HepG2 (cell line): ENCODE data around the gene ZCCHC4. TPM values are rescaled to one million over a fixed set of nuclear protein-coding genes. Genes with fewer than 3 reads are reported as not detected.
A peak's percentile ranks its signal among the peaks of the same experiment; 100 is the strongest.

ENCODE experiments used
- BCL3 ChIP-seq: sonication (generic); formaldehyde crosslinking; IDR thresholded peaks from 2 replicates; pipeline ENCODE4 v1.5.1; 2020; ENCODE audit warnings: mild to moderate bottlenecking, missing genetic modification reagents, moderate library complexity
- E2F1 ChIP-seq: sonication (generic); formaldehyde crosslinking; IDR thresholded peaks from 2 replicates; pipeline ENCODE4 v1.5.0; 2020; ENCODE audit warnings: missing genetic modification reagents
- EHMT2 ChIP-seq: fragments of 200-600 bp; sonication (generic); IDR thresholded peaks from 2 replicates; pipeline ENCODE4 v1.7.0; 2017; ENCODE audit warnings: antibody characterized with exemption, low read depth, low read length, borderline replicate concordance
- EP300 ChIP-seq, 3 experiments: sonication (generic) in 1 of 3; formaldehyde crosslinking in 1 of 3; IDR thresholded peaks; 2 replicates each; pipeline versions ENCODE4 v1.5.1 to v1.6.1; 2011 to 2020; ENCODE audit warnings: low read depth in 2 of 3, low read length in 2 of 3, borderline replicate concordance in 1 of 3, improper control_type of control experiment in 1 of 3, mild to moderate bottlenecking in 1 of 3, missing genetic modification reagents in 1 of 3, moderate library complexity in 1 of 3
- ETS1 ChIP-seq: sonication (generic); formaldehyde crosslinking; IDR thresholded peaks from 2 replicates; pipeline ENCODE4 v1.4.0; 2020; ENCODE audit warnings: missing genetic modification reagents
- NR0B2 ChIP-seq: sonication (generic); formaldehyde crosslinking; IDR thresholded peaks from 2 replicates; pipeline ENCODE4 v1.4.0; 2020; ENCODE audit warnings: mild to moderate bottlenecking, missing genetic modification reagents
- ONECUT2 ChIP-seq: sonication (generic); formaldehyde crosslinking; IDR thresholded peaks from 2 replicates; pipeline ENCODE4 v1.4.0; 2020; ENCODE audit warnings: missing genetic modification reagents
- PITX1 ChIP-seq: sonication (generic); formaldehyde crosslinking; IDR thresholded peaks from 2 replicates; pipeline ENCODE4 v1.5.1; 2020; ENCODE audit warnings: mild to moderate bottlenecking, missing genetic modification reagents
- RCOR2 ChIP-seq: IDR thresholded peaks from 2 replicates; pipeline ENCODE4 v1.6.1; 2016; ENCODE audit warnings: missing biosample characterization, missing genetic modification reagents
- SALL2 ChIP-seq: sonication (generic); formaldehyde crosslinking; IDR thresholded peaks from 2 replicates; pipeline ENCODE4 v1.8.1; 2023; ENCODE audit warnings: mild to moderate bottlenecking, missing genetic modification reagents, inconsistent platforms
- SP2 ChIP-seq: sonication (generic); formaldehyde crosslinking; IDR thresholded peaks from 2 replicates; pipeline ENCODE4 v1.5.1; 2020; ENCODE audit warnings: mild to moderate bottlenecking, missing genetic modification reagents
- SPEN ChIP-seq: sonication (generic); formaldehyde crosslinking; IDR thresholded peaks from 2 replicates; pipeline ENCODE4 v1.5.1; 2020; ENCODE audit warnings: low read depth, mild to moderate bottlenecking, missing genetic modification reagents
- SUZ12 ChIP-seq: fragments of 150-350 bp; IDR thresholded peaks from 2 replicates; pipeline ENCODE4 v1.6.1; 2014; ENCODE audit warnings: low read depth, low read length
- TEF ChIP-seq: sonication (generic); formaldehyde crosslinking; IDR thresholded peaks from 2 replicates; pipeline ENCODE4 v1.5.0; 2020; ENCODE audit warnings: missing genetic modification reagents
- U2AF2 ChIP-seq: fragments of 200-400 bp; formaldehyde crosslinking; IDR thresholded peaks from 2 replicates; pipeline ENCODE4 v1.6.1; 2017; ENCODE audit warnings: low read depth, mild to moderate bottlenecking, low read length
- XBP1 ChIP-seq: sonication (generic); formaldehyde crosslinking; IDR thresholded peaks from 2 replicates; pipeline ENCODE4 v1.5.0; 2020; ENCODE audit warnings: missing genetic modification reagents
- ZNF121 ChIP-seq: sonication (generic); formaldehyde crosslinking; IDR thresholded peaks from 2 replicates; pipeline ENCODE4 v1.5.0; 2020; ENCODE audit warnings: mild to moderate bottlenecking, missing genetic modification reagents
- ZNF230 ChIP-seq: sonication (generic); formaldehyde crosslinking; IDR thresholded peaks from 2 replicates; pipeline ENCODE4 v1.4.0; 2020; ENCODE audit warnings: mild to moderate bottlenecking, missing genetic modification reagents
- ZNF280B ChIP-seq: sonication (generic); formaldehyde crosslinking; IDR thresholded peaks from 2 replicates; pipeline ENCODE4 v1.5.0; 2020; ENCODE audit warnings: missing genetic modification reagents, mild to moderate bottlenecking, borderline replicate concordance
- ZNF281 ChIP-seq: sonication (generic); formaldehyde crosslinking; IDR thresholded peaks from 2 replicates; pipeline ENCODE4 v1.4.0; 2020; ENCODE audit warnings: missing genetic modification reagents, borderline replicate concordance
- polyA plus RNA-seq, 8 experiments: library from polyadenylated mRNA; depleted of rRNA in 3 of 8; stranded (reverse) in 7 of 8; unstranded in 1 of 8; fragments of >200 nt; fragmentation: Illumina TruSeq in 4 of 8; extraction: Trizol in 4 of 8; gene quantifications; 2 replicates each; pipeline versions ENCODE4 v1.2.1 to v1.2.3, GENCODE V29; 2011 to 2016; ENCODE audit warnings: low read depth in 4 of 8, missing spikeins in 1 of 8, mixed read lengths in 1 of 8; ENCODE audit not compliant: insufficient read depth in 1 of 8
- total RNA-seq, 5 experiments: library from RNA; depleted of rRNA; stranded (reverse); fragments of >200 nt; fragmentation: Illumina TruSeq; extraction: Trizol; gene quantifications; 2 replicates each; pipeline ENCODE4 v1.2.3, GENCODE V29; 2016; ENCODE audit warnings: low read depth in 1 of 5

The ZCCHC4 gene
- total and polyA plus RNA-seq, 2 of the 13 experiments (the other 11 are each of a cell fraction or from before 2014, with no cell fraction given), result 13.2 to 15.0 TPM

- TF ChIP-seq ZNF280B (CRISPR knock-in tag) (no peak), EP300 (IDR thresholded peaks at IDR 0.05; ENCODE audit: low read depth in 2 of 2, low read length in 2 of 2) (no peak), EP300 (CRISPR knock-in tag; IDR thresholded peaks at IDR 0.05; ENCODE audit: borderline replicate concordance) (no peak), ETS1 (CRISPR knock-in tag) (no peak), E2F1 (CRISPR knock-in tag) (no peak), SPEN (CRISPR knock-in tag) (no peak), BCL3 (CRISPR knock-in tag) (no peak), SUZ12 (no peak), U2AF2 (no peak), ONECUT2 (CRISPR knock-in tag) (no peak), EHMT2 (no peak), SP2 (no peak), ZNF230 (CRISPR knock-in tag) (0 out of 2 replicates have a peak, but pooled peaks have one; percentile 36), PITX1 (CRISPR knock-in tag) (peak; percentile 25; the same call in 1 of the 2 replicates), TEF (no peak), XBP1 (no peak), ZNF121 (0 out of 2 replicates have a peak, but pooled peaks have one; percentile 22), RCOR2 (no peak), ZNF281 (CRISPR knock-in tag) (peak; percentile 26; the same call in 1 of the 2 replicates), NR0B2 (CRISPR knock-in tag) (no peak), SALL2 (no peak)
These were observed 22.0 kb upstream of the ZCCHC4 start (continued) for GRCh38 chr4:25290490-25291067.
